Caco-2 (cell line): ENCODE data around the gene ZNF343. TPM values are rescaled to one million over a fixed set of nuclear protein-coding genes. Genes with fewer than 3 reads are reported as not detected.

ENCODE experiments used
- BruUV-seq: library from RNA; stranded (reverse); fragments of 400-500 nt; replicated peaks from 2 replicates; lab custom pipeline; 2021; lab: Mats Ljungman, UMichigan
- CTCF ChIA-PET: fragments of 300-600 bp; sonication (Branson Sonifier 250); formaldehyde crosslinking; loops from one replicate; lab custom pipeline; 2022; ENCODE audit warnings: antibody characterized with exemption; lab: Charles Lee
- POLR2A ChIA-PET: fragments of 300-600 bp; sonication (Branson Sonifier 250); formaldehyde crosslinking; loops from one replicate; lab custom pipeline; 2022; ENCODE audit warnings: antibody characterized with exemption; lab: Charles Lee
- DNase-seq, 2 experiments: peaks; one replicate each; pipeline versions ENCODE4 v3.0.0 to v3.0.0-alpha.2; 2020 to 2022
- H3K27me3 ChIP-seq: replicated peaks from 2 replicates; pipeline ENCODE4 v1.6.0; 2011; ENCODE audit warnings: low read length; ENCODE audit not compliant: control insufficient read depth, insufficient read depth
- H3K36me3 ChIP-seq: 2 replicates; pipeline ENCODE4 v1.5.1; 2011; ENCODE audit warnings: low read length; ENCODE audit not compliant: control insufficient read depth, insufficient read depth
- H3K4me1 ChIP-seq: fragments of 250-450 bp; sonication (Bioruptor Pico); 2 replicates; pipeline ENCODE4 v1.5.1; 2020; ENCODE audit warnings: mild to moderate bottlenecking
- H3K4me3 ChIP-seq: 2 replicates; pipeline ENCODE4 v1.5.1; 2011; ENCODE audit warnings: low read depth, mild to moderate bottlenecking, control low read depth, low read length
- H3K9me3 ChIP-seq: fragments of 250-450 bp; sonication (Bioruptor Pico); 2 replicates; pipeline ENCODE4 v1.5.1; 2020; ENCODE audit warnings: mild to moderate bottlenecking, moderate library complexity
- H3K27ac Mint-ChIP-seq: one replicate; pipeline ENCODE4 v1.8.0; 2022; ENCODE audit warnings: mixed read lengths; ENCODE audit not compliant: unreplicated experiment
- H3K27me3 Mint-ChIP-seq: one replicate; pipeline ENCODE4 v1.8.0; 2022; ENCODE audit warnings: mixed read lengths; ENCODE audit not compliant: insufficient read depth, unreplicated experiment
- H3K36me3 Mint-ChIP-seq: one replicate; pipeline ENCODE4 v1.8.0; 2022; ENCODE audit warnings: mild to moderate bottlenecking, mixed read lengths; ENCODE audit not compliant: insufficient read depth, unreplicated experiment
- H3K4me1 Mint-ChIP-seq: one replicate; pipeline ENCODE4 v1.8.0; 2022; ENCODE audit warnings: low read depth, mixed read lengths; ENCODE audit not compliant: unreplicated experiment
- H3K4me3 Mint-ChIP-seq: one replicate; pipeline ENCODE4 v1.8.0; 2022; ENCODE audit warnings: mild to moderate bottlenecking, moderate library complexity, mixed read lengths; ENCODE audit not compliant: unreplicated experiment
- H3K9me3 Mint-ChIP-seq: one replicate; pipeline ENCODE4 v1.8.0; 2022; ENCODE audit warnings: mixed read lengths; ENCODE audit not compliant: unreplicated experiment
- intact Hi-C: fragments of 100-400 bp; cut with micrococcal nuclease; formaldehyde crosslinking; loops from one replicate; pipeline ENCODE4 v1.10.0; 2022; ENCODE audit not compliant: unreplicated experiment
- total RNA-seq: library from RNA; stranded (reverse); gene quantifications from 2 replicates; pipeline ENCODE4 v1.2.3, GENCODE V29; 2022
- TF ChIP-seq, protein P1 (sequence below), 2 experiments: fragments of 200-600 bp in 1 of 2; IDR thresholded peaks; 1 replicate in 1 of 2; 2 replicates in 1 of 2; pipeline versions ENCODE4 v1.5.1 to v1.8.0; 2011 to 2022; ENCODE audit warnings: antibody characterized with exemption in 1 of 2, control low read depth in 1 of 2, inconsistent platforms in 1 of 2, low read depth in 1 of 2, low read length in 1 of 2, mild to moderate bottlenecking in 1 of 2, moderate library complexity in 1 of 2; ENCODE audit not compliant: insufficient read depth in 1 of 2, severe bottlenecking in 1 of 2, unreplicated experiment in 1 of 2

Gene ZNF343
- total RNA-seq, 1 experiment from 2014 or later = 11.0 TPM

- intact Hi-C loops = no loop called here
- ChIA-PET CTCF (interaction anchor here (0.7 to 3.4 kb wide), 3 partner anchors 64 to 488 kb away, joined by 3 to 33 read pairs (median 11); no protein-coding TSS in a partner anchor), POLR2A (no interaction called here)
- TF ChIP-seq, protein P1, sequence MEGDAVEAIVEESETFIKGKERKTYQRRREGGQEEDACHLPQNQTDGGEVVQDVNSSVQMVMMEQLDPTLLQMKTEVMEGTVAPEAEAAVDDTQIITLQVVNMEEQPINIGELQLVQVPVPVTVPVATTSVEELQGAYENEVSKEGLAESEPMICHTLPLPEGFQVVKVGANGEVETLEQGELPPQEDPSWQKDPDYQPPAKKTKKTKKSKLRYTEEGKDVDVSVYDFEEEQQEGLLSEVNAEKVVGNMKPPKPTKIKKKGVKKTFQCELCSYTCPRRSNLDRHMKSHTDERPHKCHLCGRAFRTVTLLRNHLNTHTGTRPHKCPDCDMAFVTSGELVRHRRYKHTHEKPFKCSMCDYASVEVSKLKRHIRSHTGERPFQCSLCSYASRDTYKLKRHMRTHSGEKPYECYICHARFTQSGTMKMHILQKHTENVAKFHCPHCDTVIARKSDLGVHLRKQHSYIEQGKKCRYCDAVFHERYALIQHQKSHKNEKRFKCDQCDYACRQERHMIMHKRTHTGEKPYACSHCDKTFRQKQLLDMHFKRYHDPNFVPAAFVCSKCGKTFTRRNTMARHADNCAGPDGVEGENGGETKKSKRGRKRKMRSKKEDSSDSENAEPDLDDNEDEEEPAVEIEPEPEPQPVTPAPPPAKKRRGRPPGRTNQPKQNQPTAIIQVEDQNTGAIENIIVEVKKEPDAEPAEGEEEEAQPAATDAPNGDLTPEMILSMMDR (IDR thresholded peaks at IDR 0.05; ENCODE audit: insufficient read depth in 1 of 2, low read depth in 1 of 2, low read length in 1 of 2, severe bottlenecking in 1 of 2, unreplicated experiment in 1 of 2) = no peak
- Mint-ChIP-seq H3K36me3 (no peaks in the 10 kb centered on the region), H3K27me3 (peaks cover 8% of the 10 kb centered on the region), H3K27ac (no peak overlapping the region), H3K9me3 (no peaks in the 10 kb centered on the region), H3K4me3 (no peak overlapping the region), H3K4me1 (no peaks in the 10 kb centered on the region)
- Histone ChIP-seq H3K4me1 (no peaks in the 10 kb centered on the region), H3K36me3 (no peaks in the 10 kb centered on the region), H3K4me3 (no peak overlapping the region), H3K27me3 (no peaks in the 10 kb centered on the region), H3K9me3 (no peaks in the 10 kb centered on the region)
- no TSS peak for BruUV-seq
- DNase-seq = no peak
Measured at GRCh38 chr20:2451422-2451821, 57.3 kb downstream of the ZNF343 start.

GRCh38 chr20:2449386-2449785 lies 59.3 kb downstream of the ZNF343 start:
- DNase-seq = no peak
- Mint-ChIP-seq H3K4me1 (no peaks in the 10 kb centered on the region), H3K27ac (no peak overlapping the region), H3K4me3 (no peak overlapping the region), H3K9me3 (no peaks in the 10 kb centered on the region), H3K36me3 (no peaks in the 10 kb centered on the region), H3K27me3 (peaks cover 11% of the 10 kb centered on the region)
- POLR2A ChIA-PET = no interaction called here
- Histone ChIP-seq H3K36me3 (no peaks in the 10 kb centered on the region), H3K4me1 (no peaks in the 10 kb centered on the region), H3K27me3 (no peaks in the 10 kb centered on the region), H3K4me3 (no peak overlapping the region), H3K9me3 (no peaks in the 10 kb centered on the region)
- intact Hi-C loops = no loop called here
- CTCF ChIA-PET = no interaction called here
- TF ChIP-seq, protein P1 (IDR thresholded peaks at IDR 0.05; ENCODE audit: insufficient read depth in 1 of 2, low read depth in 1 of 2, low read length in 1 of 2, severe bottlenecking in 1 of 2, unreplicated experiment in 1 of 2) = no peak
- BruUV-seq = no TSS peak

DNA sequence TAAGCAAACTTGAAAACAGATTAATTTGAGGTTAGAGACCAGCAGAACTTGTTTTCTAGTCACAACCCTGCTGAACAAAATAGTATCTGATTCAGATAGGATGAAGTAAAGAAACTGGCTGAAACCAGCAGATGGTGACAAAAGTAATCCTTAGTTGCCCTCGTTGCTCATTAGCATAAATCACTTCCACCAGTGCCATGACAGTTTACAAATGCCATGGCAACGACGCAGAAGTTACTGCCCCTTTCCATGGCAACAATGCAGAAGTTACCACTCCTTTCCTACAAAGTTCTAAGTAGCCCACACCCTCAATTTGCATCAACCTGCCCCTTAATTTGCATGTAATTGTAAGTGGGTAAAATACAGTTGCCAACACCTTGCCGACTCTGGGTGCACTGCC lies 61.9 kb downstream of the ZNF343 start:
- no peaks in the 10 kb centered on the region for H3K4me1 ChIP-seq
- Mint-ChIP-seq H3K4me1 (no peaks in the 10 kb centered on the region), H3K27me3 (peaks cover 11% of the 10 kb centered on the region), H3K9me3 (no peaks in the 10 kb centered on the region), H3K4me3 (no peak overlapping the region), H3K36me3 (no peaks in the 10 kb centered on the region), H3K27ac (no peak overlapping the region)
- H3K36me3 ChIP-seq = no peaks in the 10 kb centered on the region
- H3K27me3 ChIP-seq = no peaks in the 10 kb centered on the region
- intact Hi-C loops = no loop called here
- BruUV-seq = no TSS peak
- no peak overlapping the region for H3K4me3 ChIP-seq
- ChIA-PET CTCF (no interaction called here), POLR2A (no interaction called here)
- TF ChIP-seq, protein P1 (IDR thresholded peaks at IDR 0.05; ENCODE audit: insufficient read depth in 1 of 2, low read depth in 1 of 2, low read length in 1 of 2, severe bottlenecking in 1 of 2, unreplicated experiment in 1 of 2) = no peak
- no peak for DNase-seq
- H3K9me3 ChIP-seq = no peaks in the 10 kb centered on the region

Other genes starting within 250 kb of the ZNF343 start
- gene TGM3, start 212.9 kb downstream of the ZNF343 start, total RNA-seq = 0.20 TPM in 1 of 2 replicates, not detected in the other
- not detected in 2 replicates for gene TGM6, start 128.0 kb downstream of the ZNF343 start, total RNA-seq
- gene SNRPB, start 38.1 kb downstream of the ZNF343 start, total RNA-seq = 532 and 533 TPM in 2 replicates
- gene TMC2, start 27.7 kb upstream of the ZNF343 start, total RNA-seq = not detected in 2 replicates
- gene NOP56, start 143.7 kb upstream of the ZNF343 start, total RNA-seq = 497 and 524 TPM in 2 replicates
- gene IDH3B, start 155.3 kb upstream of the ZNF343 start, total RNA-seq = 123 and 137 TPM in 2 replicates
- 5.7 and 7.5 TPM in 2 replicates for gene EBF4, start 183.9 kb upstream of the ZNF343 start, total RNA-seq